B cell (primary cell): ENCODE measurements around the gene TSNAX. TPM values are rescaled to one million over a fixed set of nuclear protein-coding genes. Genes with fewer than 3 reads are reported as not detected.

ENCODE experiments used
- ATAC-seq: fragments of 200-7000 bp; cut with Tn5 transposase; one replicate; pipeline ENCODE4 v1.10.0; 2021; ENCODE audit warnings: low read depth, mild to moderate bottlenecking, moderate number of reproducible peaks, moderate library complexity
- CTCF ChIA-PET: fragments of 350-600 bp; sonication (Branson Sonifier 250); formaldehyde crosslinking; loops from one replicate; lab custom pipeline; 2021; ENCODE audit warnings: antibody characterized with exemption, inconsistent platforms; lab: Charles Lee
- POLR2A ChIA-PET: fragments of 350-600 bp; sonication (Branson Sonifier 250); formaldehyde crosslinking; loops from one replicate; lab custom pipeline; 2021; ENCODE audit warnings: antibody characterized with exemption; lab: Charles Lee
- DNase-seq: peaks from one replicate; pipeline ENCODE4 v3.0.0; 2013
- H2AFZ ChIP-seq: 2 replicates; pipeline ENCODE4 v1.6.1; 2012; ENCODE audit warnings: mild to moderate bottlenecking, low read depth, low read length; ENCODE audit not compliant: insufficient read depth, poor library complexity, severe bottlenecking
- H3K27ac ChIP-seq, 2 donors: 1 replicate in 1 of 2; 2 replicates in 1 of 2; pipeline ENCODE4 v1.5.1; 2012 to 2013; ENCODE audit warnings: low read length in 2 of 2, mild to moderate bottlenecking in 2 of 2, moderate library complexity in 1 of 2
- H3K27me3 ChIP-seq, 4 experiments: fragments of 200-600 bp in 1 of 4; sonication (generic) in 1 of 4; replicated peaks in 1 of 4; 1 replicate in 2 of 4; 2 replicates in 2 of 4; pipeline versions ENCODE4 v1.6.1 to v1.7.0; 2013 to 2016; ENCODE audit warnings: low read length in 3 of 4, mild to moderate bottlenecking in 2 of 4, mixed read lengths in 1 of 4, moderate library complexity in 1 of 4; ENCODE audit not compliant: insufficient read depth in 4 of 4, control insufficient read depth in 3 of 4; ENCODE audit errors: control extremely low read depth in 1 of 4
- H3K36me3 ChIP-seq, 2 experiments: replicated peaks in 1 of 2; 1 replicate in 1 of 2; 2 replicates in 1 of 2; pipeline versions ENCODE4 v1.6.1 to v1.7.1; 2013; ENCODE audit warnings: low read length in 1 of 2; ENCODE audit not compliant: insufficient read depth in 2 of 2, control insufficient read depth in 1 of 2; ENCODE audit errors: control extremely low read depth in 1 of 2, extremely low read depth in 1 of 2
- H3K4me1 ChIP-seq, 2 donors: fragments of 200-600 bp in 1 of 2; sonication (generic) in 1 of 2; 1 replicate in 1 of 2; 2 replicates in 1 of 2; pipeline versions ENCODE4 v1.5.1 to v1.6.1; 2013 to 2017; ENCODE audit warnings: low read length in 2 of 2; ENCODE audit not compliant: control insufficient read depth in 2 of 2, insufficient read depth in 2 of 2
- H3K4me2 ChIP-seq: replicated peaks from 2 replicates; pipeline ENCODE3; 2012; ENCODE audit warnings: mild to moderate bottlenecking, low read depth, low read length; ENCODE audit not compliant: poor library complexity, severe bottlenecking
- H3K4me3 ChIP-seq, 5 experiments: fragments of 200-600 bp in 1 of 5; sonication (generic) in 1 of 5; 1 replicate in 3 of 5; 2 replicates in 2 of 5; pipeline versions ENCODE4 v1.5.1 to v1.7.0; 2011 to 2016; ENCODE audit warnings: low read length in 4 of 5, mild to moderate bottlenecking in 4 of 5, low read depth in 2 of 5, control low read depth in 1 of 5, moderate library complexity in 1 of 5; ENCODE audit not compliant: insufficient read depth in 1 of 5; ENCODE audit errors: control extremely low read depth in 1 of 5, extremely low read depth in 1 of 5
- H3K79me2 ChIP-seq: fragments of 200-600 bp; sonication (generic); one replicate; pipeline ENCODE4 v1.6.0; 2016; ENCODE audit warnings: low read length; ENCODE audit not compliant: control insufficient read depth, insufficient read depth
- H3K9ac ChIP-seq: fragments of 200-600 bp; sonication (generic); 2 replicates; pipeline ENCODE4 v1.6.1; 2017; ENCODE audit warnings: mild to moderate bottlenecking, low read length, moderate library complexity
- H3K9me3 ChIP-seq, 3 donors: one replicate each; pipeline versions ENCODE4 v1.6.1 to v1.7.1; 2013; ENCODE audit warnings: low read length in 2 of 3; ENCODE audit not compliant: control insufficient read depth in 2 of 3, insufficient read depth in 1 of 3; ENCODE audit errors: control extremely low read depth in 1 of 3
- H4K20me1 ChIP-seq: 2 replicates; pipeline ENCODE4 v1.6.0; 2012; ENCODE audit warnings: mild to moderate bottlenecking, low read length; ENCODE audit not compliant: insufficient read depth, control insufficient read depth, poor library complexity, severe bottlenecking
- H3K27ac Mint-ChIP-seq: one replicate; pipeline ENCODE4 v1.8.0; 2021; ENCODE audit warnings: mixed read lengths
- H3K27me3 Mint-ChIP-seq: one replicate; pipeline ENCODE4 v1.8.0; 2021; ENCODE audit warnings: mixed read lengths
- H3K4me1 Mint-ChIP-seq: one replicate; pipeline ENCODE4 v1.8.0; 2021; ENCODE audit warnings: mixed read lengths
- H3K4me3 Mint-ChIP-seq: one replicate; pipeline ENCODE4 v1.8.0; 2021; ENCODE audit warnings: mixed read lengths
- H3K9me3 Mint-ChIP-seq: one replicate; pipeline ENCODE4 v1.8.0; 2022; ENCODE audit warnings: mixed read lengths; ENCODE audit not compliant: insufficient read depth
- CTCF ChIP-seq: fragments of 200-600 bp; IDR thresholded peaks from one replicate; pipeline ENCODE4 v1.8.0; 2022; ENCODE audit warnings: antibody characterized with exemption, mild to moderate bottlenecking
- EZH2 ChIP-seq: IDR thresholded peaks from 2 replicates; pipeline ENCODE4 v1.6.1; 2012; ENCODE audit warnings: borderline replicate concordance, low read depth, mild to moderate bottlenecking, moderate library complexity, low read length; ENCODE audit not compliant: insufficient read depth, poor library complexity, severe bottlenecking
- WGBS: methylation state at CpG from one replicate; pipeline ENCODE4 v1.1.5; 2013; ENCODE audit warnings: missing lambda C conversion rate; ENCODE audit not compliant: insufficient coverage; 5-methylcytosine and 5-hydroxymethylcytosine counted together
- intact Hi-C: fragments of 100-400 bp; cut with micrococcal nuclease; formaldehyde crosslinking; loops from one replicate; pipeline ENCODE4 v1.10.0; 2022
- polyA plus RNA-seq: library from polyadenylated mRNA; depleted of rRNA; stranded (reverse); fragments of >200 nt; gene quantifications from 2 replicates; pipeline ENCODE4 v1.2.3, GENCODE V29; 2012
- total RNA-seq, 2 donors: library from RNA; stranded (reverse); fragments of 120-200 nt in 1 of 2; gene quantifications; 1 replicate in 1 of 2; 2 replicates in 1 of 2; pipeline versions ENCODE4 v1.2.3 to v1.2.4, GENCODE V29; 2013 to 2022

TSNAX gene
- total and polyA plus RNA-seq, 2 donors (not counting 1 experiment from before 2014, with no cell fraction given), result 9.0 to 41.4 TPM

- CTCF ChIA-PET, result no interaction called here
- no peaks in the 10 kb centered on the region for H4K20me1 ChIP-seq
- WGBS, result 100% methylated on average over 1 of the region's 11 CpGs
- no peak overlapping the region for H3K4me2 ChIP-seq
- Mint-ChIP-seq H3K4me1 (no peaks in the 10 kb centered on the region), H3K27me3 (no peaks in the 10 kb centered on the region), H3K9me3 (no peaks in the 10 kb centered on the region), H3K4me3 (no peak overlapping the region), H3K27ac (no peak overlapping the region)
- no peak overlapping the region for H2AFZ ChIP-seq
- TF ChIP-seq EZH2 (no peak), CTCF (no peak)
- no peaks in the 10 kb centered on the region for H3K27me3 ChIP-seq
- H3K9ac ChIP-seq, result no peak overlapping the region
- intact Hi-C loops, result no loop called here
- POLR2A ChIA-PET, result no interaction called here
- no peaks in the 10 kb centered on the region for H3K36me3 ChIP-seq
- ATAC-seq (no peak), DNase-seq (no peak)
- H3K9me3 ChIP-seq, result no peaks in the 10 kb centered on the region
- H3K79me2 ChIP-seq, result no peaks in the 10 kb centered on the region
- H3K27ac ChIP-seq, result no peak overlapping the region
- no peaks in the 10 kb centered on the region for H3K4me1 ChIP-seq
- no peak overlapping the region for H3K4me3 ChIP-seq
These were observed 48.6 kb downstream of the TSNAX start for GRCh38 chr1:231576804-231577718.

GRCh38 chr1:231580874-231581273, 52.4 kb downstream of the TSNAX start:
- Histone ChIP-seq H3K4me1 (no peaks in the 10 kb centered on the region), H3K4me2 (no peak overlapping the region), H3K27ac (no peak overlapping the region), H3K9me3 (no peaks in the 10 kb centered on the region), H3K27me3 (no peaks in the 10 kb centered on the region), H3K9ac (no peak overlapping the region), H2AFZ (no peak overlapping the region), H3K79me2 (no peaks in the 10 kb centered on the region), H3K4me3 (no peak overlapping the region), H3K36me3 (no peaks in the 10 kb centered on the region), H4K20me1 (no peaks in the 10 kb centered on the region)
- Mint-ChIP-seq H3K4me3 (no peak overlapping the region), H3K4me1 (peaks cover 4% of the 10 kb centered on the region), H3K9me3 (no peaks in the 10 kb centered on the region), H3K27ac (no peak overlapping the region), H3K27me3 (no peaks in the 10 kb centered on the region)
- DNase-seq (no peak), ATAC-seq (no peak)
- TF ChIP-seq EZH2 (no peak), CTCF (no peak)
- ChIA-PET POLR2A (no interaction called here), CTCF (no interaction called here)
- intact Hi-C loops, result no loop called here
- WGBS, result no CpG with 5 or more reads among the region's 1 CpG
